OCI-LY3 (cell line): ENCODE results near the gene PCP4.

Experiments used
- H2AFZ ChIP-seq: fragments of 200-600, 300-600 bp; shearing (Covaris generic); 2 replicates; pipeline ENCODE4 v1.6.0; 2014; ENCODE audit warnings: antibody characterized with exemption, low read depth, low read length
- H3K27ac ChIP-seq: fragments of 200-600, 300-600 bp; sonication (generic); 2 replicates; pipeline ENCODE4 v1.5.1; 2014; ENCODE audit warnings: mild to moderate bottlenecking, low read length, moderate library complexity, mixed read lengths
- H3K27me3 ChIP-seq: fragments of 200-600, 300-600 bp; sonication (generic); 2 replicates; pipeline ENCODE4 v1.6.1; 2014; ENCODE audit warnings: low read depth, low read length, mixed read lengths
- H3K36me3 ChIP-seq: fragments of 200-600, 300-600 bp; sonication (generic); replicated peaks from 2 replicates; pipeline ENCODE3; 2014; ENCODE audit warnings: low read depth, low read length, mixed read lengths
- H3K4me1 ChIP-seq: fragments of 300-600, 200-600 bp; sonication (generic); 2 replicates; pipeline ENCODE4 v1.6.1; 2014; ENCODE audit warnings: low read length, mixed read lengths
- H3K4me2 ChIP-seq: fragments of 200-600, 300-600 bp; sonication (generic); 2 replicates; pipeline ENCODE4 v1.6.1; 2014; ENCODE audit warnings: low read length, mixed read lengths
- H3K4me3 ChIP-seq: fragments of 300-600, 200-600 bp; sonication (generic); 2 replicates; pipeline ENCODE4 v1.5.1; 2014; ENCODE audit warnings: antibody characterized with exemption, mild to moderate bottlenecking, low read length, moderate library complexity
- H3K79me2 ChIP-seq: fragments of 300-600, 200-600 bp; shearing (Covaris generic); 2 replicates; pipeline ENCODE4 v1.6.1; 2014; ENCODE audit warnings: mild to moderate bottlenecking, low read length, mixed read lengths
- H3K9ac ChIP-seq: fragments of 300-600, 200-600 bp; shearing (Covaris generic); 2 replicates; pipeline ENCODE4 v1.6.0; 2014; ENCODE audit warnings: mild to moderate bottlenecking, low read length, moderate library complexity
- H3K9me3 ChIP-seq: fragments of 200-600, 300-600 bp; shearing (Covaris generic); 2 replicates; pipeline ENCODE4 v1.6.1; 2014; ENCODE audit warnings: low read length, mixed read lengths; ENCODE audit not compliant: insufficient read depth
- H4K20me1 ChIP-seq: fragments of 200-600, 300-600 bp; sonication (generic); 2 replicates; pipeline ENCODE4 v1.6.1; 2016; ENCODE audit warnings: low read length, mixed read lengths; ENCODE audit not compliant: insufficient read depth
- CTCF ChIP-seq: fragments of 200-600, 300-600 bp; sonication (generic); IDR thresholded peaks from 2 replicates; pipeline ENCODE4 v1.5.1; 2014; ENCODE audit warnings: antibody characterized with exemption, low read length, low read depth
- EZH2phosphoT487 ChIP-seq: fragments of 200-600 bp; shearing (Covaris generic); IDR thresholded peaks from 2 replicates; pipeline ENCODE4 v1.6.1; 2018; ENCODE audit warnings: antibody characterized with exemption, mixed run types, low read depth

The PCP4 gene

GRCh38 chr21:39852726-39853500, 14.3 kb upstream of the PCP4 start:
- TF ChIP-seq EZH2phosphoT487 (no peak), CTCF (no peak)
- H3K27ac ChIP-seq: no peak overlapping the region

GRCh38 chr21:39854572-39854971, 12.7 kb upstream of the PCP4 start:
- TF ChIP-seq EZH2phosphoT487: no peak
- peak; percentile 11; the same call in 1 of the 2 replicates for TF ChIP-seq CTCF
- Histone ChIP-seq H3K9ac (no peak overlapping the region), H3K4me3 (no peak overlapping the region), H3K36me3 (no peaks in the 10 kb centered on the region), H4K20me1 (no peaks in the 10 kb centered on the region), H2AFZ (no peak overlapping the region), H3K4me2 (no peak overlapping the region), H3K79me2 (no peaks in the 10 kb centered on the region), H3K4me1 (no peaks in the 10 kb centered on the region), H3K27me3 (no peaks in the 10 kb centered on the region), H3K9me3 (no peaks in the 10 kb centered on the region), H3K27ac (no peak overlapping the region)

More at GRCh38 chr21:39852726-39853500, 14.3 kb upstream of the PCP4 start:
- no peak overlapping the region for H2AFZ ChIP-seq
- H3K79me2 ChIP-seq: no peaks in the 10 kb centered on the region
- no peaks in the 10 kb centered on the region for H3K4me1 ChIP-seq
- no peak overlapping the region for H3K4me3 ChIP-seq
- no peaks in the 10 kb centered on the region for H3K27me3 ChIP-seq
- H3K9me3 ChIP-seq: no peaks in the 10 kb centered on the region
- H4K20me1 ChIP-seq: no peaks in the 10 kb centered on the region
- no peaks in the 10 kb centered on the region for H3K36me3 ChIP-seq
- H3K9ac ChIP-seq: no peak overlapping the region
- no peak overlapping the region for H3K4me2 ChIP-seq

GRCh38 chr21:39855595-39855994, 11.6 kb upstream of the PCP4 start:
- Histone ChIP-seq H3K9ac (no peak overlapping the region), H3K4me2 (no peak overlapping the region), H4K20me1 (no peaks in the 10 kb centered on the region), H3K79me2 (no peaks in the 10 kb centered on the region), H3K4me1 (no peaks in the 10 kb centered on the region), H3K36me3 (no peaks in the 10 kb centered on the region), H3K9me3 (no peaks in the 10 kb centered on the region), H3K4me3 (no peak overlapping the region), H2AFZ (no peak overlapping the region), H3K27ac (no peak overlapping the region), H3K27me3 (no peaks in the 10 kb centered on the region)
- TF ChIP-seq CTCF: no peak
- TF ChIP-seq EZH2phosphoT487: no peak

- no peak overlapping the region for H2AFZ ChIP-seq
- H3K9me3 ChIP-seq: no peaks in the 10 kb centered on the region
- H3K9ac ChIP-seq: no peak overlapping the region
- H3K79me2 ChIP-seq: no peaks in the 10 kb centered on the region
- H3K4me1 ChIP-seq: no peaks in the 10 kb centered on the region
- no peak overlapping the region for H3K4me2 ChIP-seq
- TF ChIP-seq CTCF (no peak), EZH2phosphoT487 (no peak)
- H3K27ac ChIP-seq: no peak overlapping the region
- no peaks in the 10 kb centered on the region for H4K20me1 ChIP-seq
- no peaks in the 10 kb centered on the region for H3K27me3 ChIP-seq
- H3K36me3 ChIP-seq: no peaks in the 10 kb centered on the region
- H3K4me3 ChIP-seq: no peak overlapping the region
Measured at GRCh38 chr21:39860600-39860999, 6.6 kb upstream of the PCP4 start.
